ENCODE data around the gene IL1R2. TPM values are rescaled to one million over a fixed set of nuclear protein-coding genes. Genes with fewer than 3 reads are reported as not detected.

Gene IL1R2
- total and polyA plus RNA-seq, 2 of the 8 experiments (the other 6 are each of a cell fraction or from before 2014, with no cell fraction given): 0.06 TPM; not detected in 1

DNA sequence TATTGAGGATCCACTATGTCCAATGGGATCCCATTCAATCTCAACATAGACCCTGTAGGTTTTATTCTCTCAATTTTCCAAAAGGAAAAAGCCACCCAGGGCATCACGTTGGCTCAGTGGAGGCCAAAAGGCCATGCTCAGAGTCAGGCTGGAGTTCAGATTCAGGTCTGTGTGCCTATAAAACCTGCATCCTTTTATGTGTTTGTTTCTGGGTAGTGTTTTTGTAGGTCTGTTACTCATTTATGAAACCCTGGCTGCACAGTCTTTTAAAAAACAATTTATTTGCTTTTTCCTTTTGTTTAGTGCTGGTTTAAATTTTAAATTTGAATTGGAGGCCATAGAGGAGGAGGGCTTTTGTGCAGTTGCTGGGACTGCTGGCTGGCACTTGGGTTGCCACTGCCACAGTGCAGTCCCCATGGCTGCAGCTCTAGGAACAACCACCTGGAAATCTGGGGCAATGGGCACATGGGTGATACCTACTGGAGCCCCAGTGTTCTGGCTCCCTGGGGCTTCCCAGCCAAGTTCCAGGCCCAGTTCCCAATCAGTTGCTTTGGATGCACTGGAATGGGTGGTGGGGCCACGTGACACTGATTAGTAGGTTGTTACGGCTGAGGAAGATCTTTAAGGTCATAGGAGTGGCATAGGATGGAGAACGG lies 31.3 kb downstream of the IL1R2 start:
- 82% methylated on average over 4 of the region's 4 CpGs; no CpG with 5 or more reads in 1 of the 2 experiments for WGBS, 2 experiments (ENCODE audit: extremely low coverage in 1 of 2, insufficient coverage in 1 of 2, insufficient read length in 1 of 2, insufficient replicate concordance in 2 of 2, low coverage in 1 of 2, low lambda C conversion rate in 2 of 2, missing lambda C conversion rate in 1 of 2)
- no peaks in the 10 kb centered on the region for H3K79me1 ChIP-seq (ENCODE audit: low read depth, low read length)
- H4K20me1 ChIP-seq (replicated peaks in 1 of 2; ENCODE audit: control insufficient read depth in 1 of 2, insufficient read depth in 2 of 2, low read length in 2 of 2): no peaks in the 10 kb centered on the region
- H4K91ac ChIP-seq (replicated peaks; ENCODE audit: insufficient read length, low read length): no peak overlapping the region
- no peak overlapping the region for H3K56ac ChIP-seq (replicated peaks; ENCODE audit: insufficient read length, low read depth, low read length)
- H3K4me1 ChIP-seq (replicated peaks in 1 of 4; ENCODE audit: control insufficient read depth in 3 of 4, insufficient read depth in 4 of 4, low read length in 3 of 4): peaks cover 0 to 3% (median 0%) of the 10 kb centered on the region in 4 experiments; a peak in 1 of 7 replicates
- H4K8ac ChIP-seq (ENCODE audit: extremely low read depth, insufficient read depth, low read length): no peak overlapping the region
- H3K27me3 ChIP-seq (replicated peaks in 1 of 4; ENCODE audit: control insufficient read depth in 3 of 4, extremely low read depth in 1 of 4, insufficient read depth in 3 of 4, low read length in 3 of 4): no peaks in the 10 kb centered on the region
- H3K79me2 ChIP-seq (ENCODE audit: control insufficient read depth in 1 of 2, insufficient read depth in 2 of 2, low read length in 2 of 2): no peaks in the 10 kb centered on the region
- POLR2A ChIA-PET (ENCODE audit: partially characterized antibody): no interaction called here
- no peak overlapping the region for H3K9ac ChIP-seq (replicated peaks in 1 of 4; ENCODE audit: extremely low read depth in 1 of 4, low read depth in 3 of 4, low read length in 3 of 4)
- H3K9me3 ChIP-seq (ENCODE audit: insufficient read depth in 2 of 2, low read depth in 1 of 2, low read length in 1 of 2): no peaks in the 10 kb centered on the region
- no peak overlapping the region for H3K18ac ChIP-seq (ENCODE audit: extremely low read depth, low read length)
- no peak overlapping the region for H3K4me2 ChIP-seq (ENCODE audit: insufficient read depth in 1 of 2, low read depth in 2 of 2, low read length in 2 of 2)
- H3K14ac ChIP-seq (ENCODE audit: insufficient read length): no peak overlapping the region
- no peak overlapping the region for H2AK5ac ChIP-seq (ENCODE audit: low read depth, low read length)
- DNase-seq (ENCODE audit: low read depth in 1 of 2, low spot score in 2 of 2) (no peak), FAIRE-seq (no peak)
- no peak overlapping the region for H3K4me3 ChIP-seq (ENCODE audit: extremely low read depth in 1 of 4, insufficient read depth in 2 of 4, low read depth in 3 of 4, low read length in 4 of 4)
- CTCF ChIA-PET (ENCODE audit: partially characterized antibody): interaction anchor here (0.7 to 1.2 kb wide), 3 partner anchors 143 to 218 kb away, joined by 4 to 5 read pairs (median 4); no protein-coding TSS in a partner anchor
- H3K4ac ChIP-seq (replicated peaks; ENCODE audit: insufficient read length, low read depth, low read length): no peak overlapping the region
- H2BK20ac ChIP-seq (ENCODE audit: low read length): no peak overlapping the region
- H3K36me3 ChIP-seq (ENCODE audit: control insufficient read depth in 2 of 4, insufficient read depth in 4 of 4, low read length in 3 of 4): no peaks in the 10 kb centered on the region
- H3K27ac ChIP-seq (ENCODE audit: low read depth, low read length): no peak overlapping the region
- no peak overlapping the region for H2BK120ac ChIP-seq (replicated peaks; ENCODE audit: low read depth, low read length)
- no peaks in the 10 kb centered on the region for H3K23me2 ChIP-seq (ENCODE audit: low read depth, low read length)
- H2BK12ac ChIP-seq (ENCODE audit: low read depth, low read length): no peak overlapping the region
- H4K5ac ChIP-seq (ENCODE audit: insufficient read length, low read depth, low read length): no peak overlapping the region
- H3K23ac ChIP-seq (ENCODE audit: insufficient read length): no peak overlapping the region
- H2AFZ ChIP-seq (ENCODE audit: low read length): no peak overlapping the region
- H2BK5ac ChIP-seq (ENCODE audit: low read depth, low read length): no peak overlapping the region
- H2BK15ac ChIP-seq (ENCODE audit: low read length): no peak overlapping the region
- TF ChIP-seq SP4 (IDR thresholded peaks at IDR 0.05; ENCODE audit: low read length) (no peak), CHD1 (IDR thresholded peaks at IDR 0.05; ENCODE audit: low read depth, low read length) (no peak), CBX8 (IDR thresholded peaks at IDR 0.05; ENCODE audit: borderline replicate concordance, low read depth, low read length) (no peak), HDAC6 (IDR thresholded peaks at IDR 0.05; ENCODE audit: low read depth, low read length) (no peak), SRF (IDR thresholded peaks at IDR 0.05; ENCODE audit: low read depth, low read length) (no peak), KDM5A (IDR thresholded peaks at IDR 0.05; ENCODE audit: low read length) (no peak), BCL11A (IDR thresholded peaks at IDR 0.05; ENCODE audit: low read depth in 2 of 2, low read length in 2 of 2) (no peak), CBX5 (IDR thresholded peaks at IDR 0.05; ENCODE audit: low read depth, low read length) (no peak), CTCF (IDR thresholded peaks at IDR 0.05; ENCODE audit: control extremely low read depth in 1 of 3, insufficient read depth in 1 of 3, low read depth in 1 of 3, low read length in 3 of 3) (no peak), RBBP5 (IDR thresholded peaks at IDR 0.05; ENCODE audit: borderline replicate concordance, low read depth, low read length) (no peak), HDAC2 (IDR thresholded peaks at IDR 0.05; ENCODE audit: borderline replicate concordance in 1 of 2, low read depth in 2 of 2, low read length in 2 of 2) (no peak)
